Thoracic aorta (tissue), 2 donors: ENCODE results near the gene PIMREG. TPM values are rescaled to one million over a fixed set of nuclear protein-coding genes. Genes with fewer than 3 reads are reported as not detected.
A peak's percentile ranks its signal among the peaks of the same experiment; 100 is the strongest.

Experiments used
- ATAC-seq: fragments of 150-250 bp; one replicate; pipeline ENCODE4 v1.8.0; 2017; ENCODE audit warnings: low read depth; ENCODE audit not compliant: insufficient number of reproducible peaks, low FRiP score
- DNase-seq: peaks from one replicate; pipeline ENCODE4 v3.0.0-alpha.2; 2020; ENCODE audit warnings: low spot score
- H3K27ac ChIP-seq, 2 donors: fragments of 200-600 bp; sonication (generic); 1 replicate in 1 of 2; 2 replicates in 1 of 2; pipeline ENCODE4 v1.5.1; 2016; ENCODE audit warnings: mild to moderate bottlenecking in 2 of 2, moderate library complexity in 2 of 2
- H3K27me3 ChIP-seq: fragments of 200-600 bp; sonication (generic); replicated peaks from 2 replicates; pipeline ENCODE4 v1.6.0; 2016; ENCODE audit warnings: mild to moderate bottlenecking; ENCODE audit not compliant: insufficient read depth
- H3K36me3 ChIP-seq: fragments of 200-600 bp; sonication (generic); one replicate; pipeline ENCODE4 v1.5.1; 2016
- H3K4me1 ChIP-seq, 2 donors: fragments of 200-600 bp; sonication (generic); 1 replicate in 1 of 2; 2 replicates in 1 of 2; pipeline versions ENCODE4 v1.5.1 to v1.6.0; 2016; ENCODE audit warnings: low read depth in 2 of 2, mild to moderate bottlenecking in 1 of 2; ENCODE audit not compliant: control insufficient read depth in 1 of 2
- H3K4me3 ChIP-seq: fragments of 200-600 bp; sonication (generic); 2 replicates; pipeline ENCODE4 v1.5.1; 2016; ENCODE audit warnings: mild to moderate bottlenecking
- H3K9me3 ChIP-seq: fragments of 200-600 bp; sonication (generic); 2 replicates; pipeline ENCODE4 v1.5.1; 2016
- CTCF ChIP-seq: fragments of 200-600 bp; sonication (generic); IDR thresholded peaks from one replicate; pipeline ENCODE4 v1.5.1; 2019; ENCODE audit warnings: antibody characterized with exemption
- total RNA-seq, 2 donors: library from RNA; depleted of rRNA; stranded (reverse); fragments of >200 nt; gene quantifications; one replicate each; pipeline versions ENCODE4 v1.1.0 to v1.2.3, GENCODE V29; 2016

The PIMREG gene
- total RNA-seq, 2 donors from 2014 or later = not detected

- H3K36me3 ChIP-seq = no peaks in the 10 kb centered on the region
- H3K4me1 ChIP-seq = peaks cover 0 to 6% of the 10 kb centered on the region in 2 donors
- no peak for ATAC-seq
- TF ChIP-seq CTCF = no peak
- DNase-seq = no peak
- no peak overlapping the region for H3K27ac ChIP-seq
- peaks cover 4% of the 10 kb centered on the region for H3K27me3 ChIP-seq
- no peak overlapping the region for H3K4me3 ChIP-seq
- no peaks in the 10 kb centered on the region for H3K9me3 ChIP-seq
Observed at GRCh38 chr17:6453279-6454024, 9.2 kb downstream of the PIMREG start.

GRCh38 chr17:6454495-6455320 is 10.5 kb downstream of the PIMREG start:
- Histone ChIP-seq H3K27ac (no peak overlapping the region), H3K4me3 (peak overlapping the region; percentile 48)
- ATAC-seq = no peak

GRCh38 chr17:6455321-6455705 is 11.1 kb downstream of the PIMREG start:
- H3K36me3 ChIP-seq = no peaks in the 10 kb centered on the region
- peaks cover 4% of the 10 kb centered on the region for H3K27me3 ChIP-seq
- H3K4me3 ChIP-seq = peak overlapping the region; percentile 48
- no peaks in the 10 kb centered on the region for H3K9me3 ChIP-seq
- ATAC-seq (no peak), DNase-seq (no peak)
- TF ChIP-seq CTCF = no peak
- peaks cover 0 to 6% of the 10 kb centered on the region in 2 donors for H3K4me1 ChIP-seq
- no peak overlapping the region for H3K27ac ChIP-seq

More at GRCh38 chr17:6454495-6455320, 10.5 kb downstream of the PIMREG start:
- Histone ChIP-seq H3K36me3 (no peaks in the 10 kb centered on the region), H3K4me1 (peaks cover 0 to 6% of the 10 kb centered on the region in 2 donors), H3K9me3 (no peaks in the 10 kb centered on the region), H3K27me3 (peaks cover 4% of the 10 kb centered on the region)
- no peak for TF ChIP-seq CTCF
- DNase-seq = no peak

- Histone ChIP-seq H3K4me1 (peaks cover 0 to 6% of the 10 kb centered on the region in 2 donors), H3K27me3 (peaks cover 4% of the 10 kb centered on the region), H3K36me3 (no peaks in the 10 kb centered on the region), H3K9me3 (no peaks in the 10 kb centered on the region), H3K4me3 (no peak overlapping the region), H3K27ac (no peak overlapping the region)
- DNase-seq (no peak), ATAC-seq (no peak)
- TF ChIP-seq CTCF = no peak
Observed at GRCh38 chr17:6456321-6456720, 12.1 kb downstream of the PIMREG start.
